Uterus (tissue), 2 donors: ENCODE results near the gene TAF1.

Source experiments
- CTCF ChIP-seq, 4 experiments: fragments of 200-600 bp in 2 of 4; fragments of 450-650 bp in 2 of 4; sonication (generic) in 2 of 4; IDR thresholded peaks; one replicate each; pipeline ENCODE4 v1.5.1; 2016 to 2019; ENCODE audit warnings: antibody characterized with exemption in 4 of 4, mild to moderate bottlenecking in 2 of 4, moderate library complexity in 1 of 4
- POLR2A ChIP-seq, 2 donors: fragments of 450-650 bp; IDR thresholded peaks; one replicate each; pipeline ENCODE4 v1.6.1; 2016; ENCODE audit warnings: antibody characterized with exemption in 2 of 2, mild to moderate bottlenecking in 1 of 2, moderate library complexity in 1 of 2

GRCh38 chrX:71464968-71465367, 98.8 kb downstream of the TAF1 start:
- TF ChIP-seq CTCF (IDR thresholded peaks at IDR 0.05) (no peak), POLR2A (IDR thresholded peaks at IDR 0.05) (no peak)
